Neuronal stem cell (in vitro differentiated cells): ENCODE data around the gene ARHGAP18.

Source experiments
- DNase-seq: peaks from one replicate; pipeline ENCODE4 v3.0.0-alpha.2; 2013; ENCODE audit warnings: low spot score
- H2AFZ ChIP-seq: one replicate; pipeline ENCODE4 v1.6.1; 2013; ENCODE audit warnings: mild to moderate bottlenecking, low read length, inconsistent platforms
- H2AK5ac ChIP-seq: 2 replicates; pipeline ENCODE4 v1.6.1; 2013; ENCODE audit warnings: low read depth, mild to moderate bottlenecking, inconsistent platforms, low read length, moderate library complexity, mixed read lengths
- H2BK120ac ChIP-seq: 2 replicates; pipeline ENCODE4 v1.6.1; 2013; ENCODE audit warnings: low read depth, mild to moderate bottlenecking, inconsistent platforms, low read length, moderate library complexity, mixed read lengths
- H2BK12ac ChIP-seq: one replicate; pipeline ENCODE4 v1.6.1; 2013; ENCODE audit warnings: low read length, inconsistent platforms
- H2BK15ac ChIP-seq: 2 replicates; pipeline ENCODE4 v1.6.1; 2013; ENCODE audit warnings: mild to moderate bottlenecking, low read length, inconsistent platforms, mixed read lengths
- H2BK5ac ChIP-seq: one replicate; pipeline ENCODE4 v1.6.1; 2013; ENCODE audit warnings: inconsistent platforms, mild to moderate bottlenecking, low read length, moderate library complexity
- H3K14ac ChIP-seq: one replicate; pipeline ENCODE4 v1.6.1; 2013; ENCODE audit warnings: low read length, inconsistent platforms
- H3K18ac ChIP-seq: 2 replicates; pipeline ENCODE4 v1.6.1; 2013; ENCODE audit warnings: low read length, inconsistent platforms
- H3K23ac ChIP-seq: 2 replicates; pipeline ENCODE4 v1.6.1; 2013; ENCODE audit warnings: low read depth, mild to moderate bottlenecking, mixed read lengths, low read length, inconsistent platforms; ENCODE audit not compliant: poor library complexity
- H3K27ac ChIP-seq: replicated peaks from 3 replicates; pipeline ENCODE4 v1.5.1; 2013; ENCODE audit warnings: low read length, inconsistent platforms
- H3K27me3 ChIP-seq, 3 experiments: 2 replicates each; pipeline ENCODE4 v1.6.1; 2013; ENCODE audit warnings: low read length in 3 of 3, mild to moderate bottlenecking in 2 of 3, inconsistent platforms in 1 of 3, low read depth in 1 of 3, mixed read lengths in 1 of 3, moderate library complexity in 1 of 3; ENCODE audit not compliant: control insufficient read depth in 3 of 3, insufficient read depth in 3 of 3
- H3K36me3 ChIP-seq, 2 donors: replicated peaks in 1 of 2; 2 replicates each; pipeline ENCODE4 v1.6.1; 2013; ENCODE audit warnings: low read length in 2 of 2; ENCODE audit not compliant: control insufficient read depth in 2 of 2, insufficient read depth in 2 of 2
- H3K4ac ChIP-seq: 2 replicates; pipeline ENCODE4 v1.6.1; 2013; ENCODE audit warnings: inconsistent platforms, mild to moderate bottlenecking, low read length, moderate library complexity
- H3K4me1 ChIP-seq, 2 donors: 1 replicate in 1 of 2; 2 replicates in 1 of 2; pipeline ENCODE4 v1.6.1; 2013; ENCODE audit warnings: low read length in 2 of 2, low read depth in 1 of 2; ENCODE audit not compliant: control insufficient read depth in 2 of 2, insufficient read depth in 1 of 2
- H3K4me2 ChIP-seq: one replicate; pipeline ENCODE4 v1.6.1; 2013; ENCODE audit warnings: mild to moderate bottlenecking, low read length, inconsistent platforms; ENCODE audit not compliant: insufficient read depth, poor library complexity, severe bottlenecking
- H3K4me3 ChIP-seq, 2 donors: 2 replicates each; pipeline ENCODE4 v1.5.1; 2013; ENCODE audit warnings: low read length in 2 of 2, mild to moderate bottlenecking in 2 of 2, inconsistent platforms in 1 of 2, moderate library complexity in 1 of 2
- H3K79me1 ChIP-seq: one replicate; pipeline ENCODE4 v1.6.1; 2013; ENCODE audit warnings: low read depth, mild to moderate bottlenecking, inconsistent platforms, low read length, moderate library complexity
- H3K9ac ChIP-seq: one replicate; pipeline ENCODE4 v1.6.1; 2013; ENCODE audit warnings: mild to moderate bottlenecking, low read depth, low read length, inconsistent platforms; ENCODE audit not compliant: poor library complexity
- H3K9me3 ChIP-seq, 2 donors: replicated peaks in 1 of 2; 2 replicates each; pipeline versions ENCODE3 to v1.6.1; 2013; ENCODE audit warnings: low read length in 2 of 2, mild to moderate bottlenecking in 2 of 2, inconsistent platforms in 1 of 2, low read depth in 1 of 2, mixed read lengths in 1 of 2, moderate library complexity in 1 of 2; ENCODE audit not compliant: control insufficient read depth in 2 of 2, insufficient read depth in 1 of 2
- H4K8ac ChIP-seq: one replicate; pipeline ENCODE4 v1.6.1; 2013; ENCODE audit warnings: low read depth, mild to moderate bottlenecking, inconsistent platforms, low read length, moderate library complexity
- H4K91ac ChIP-seq: one replicate; pipeline ENCODE4 v1.6.1; 2013; ENCODE audit warnings: low read length, low read depth, mild to moderate bottlenecking, inconsistent platforms; ENCODE audit not compliant: poor library complexity
- WGBS, 2 donors: extraction: QIAGEN DNeasy Blood & Tissue Kit; methylation state at CpG; one replicate each; pipeline ENCODE4 v1.1.7; 2013; ENCODE audit warnings: missing lambda C conversion rate in 2 of 2, mixed read lengths in 1 of 2; ENCODE audit not compliant: insufficient read length in 2 of 2, insufficient replicate concordance in 1 of 2; ENCODE audit errors: extremely low coverage in 2 of 2; 5-methylcytosine and 5-hydroxymethylcytosine counted together

Gene ARHGAP18

GRCh38 chr6:129663531-129663930, 46.4 kb downstream of the ARHGAP18 start:
- Histone ChIP-seq H2AK5ac (no peak overlapping the region), H3K9ac (no peak overlapping the region), H3K4me3 (no peak overlapping the region), H3K14ac (no peak overlapping the region), H3K27me3 (no peaks in the 10 kb centered on the region), H3K79me1 (no peaks in the 10 kb centered on the region), H3K36me3 (no peaks in the 10 kb centered on the region), H3K4ac (no peak overlapping the region), H3K4me2 (no peak overlapping the region), H2BK15ac (no peak overlapping the region), H3K9me3 (no peaks in the 10 kb centered on the region), H2AFZ (no peak overlapping the region), H3K18ac (no peak overlapping the region), H2BK120ac (no peak overlapping the region), H4K91ac (no peak overlapping the region), H3K23ac (no peak overlapping the region), H3K4me1 (peaks cover 2 to 8% of the 10 kb centered on the region in 2 donors), H3K27ac (no peak overlapping the region), H2BK5ac (no peak overlapping the region), H4K8ac (no peak overlapping the region), H2BK12ac (no peak overlapping the region)
- WGBS, 2 donors: no CpG with 5 or more reads among the region's 3 CpGs
- no peak for DNase-seq

- no peak overlapping the region for H2BK120ac ChIP-seq
- no peak overlapping the region for H3K14ac ChIP-seq
- H2AK5ac ChIP-seq: no peak overlapping the region
- no peaks in the 10 kb centered on the region for H3K27me3 ChIP-seq
- H3K4me1 ChIP-seq: peaks cover 2 to 8% of the 10 kb centered on the region in 2 donors
- no peak for DNase-seq
- H3K23ac ChIP-seq: no peak overlapping the region
- H2BK12ac ChIP-seq: no peak overlapping the region
- no peak overlapping the region for H3K4ac ChIP-seq
- H3K9ac ChIP-seq: no peak overlapping the region
- no CpG with 5 or more reads among the region's 4 CpGs for WGBS, 2 donors
- H4K91ac ChIP-seq: no peak overlapping the region
- no peak overlapping the region for H3K18ac ChIP-seq
- no peak overlapping the region for H4K8ac ChIP-seq
- no peak overlapping the region for H2BK15ac ChIP-seq
- H2AFZ ChIP-seq: no peak overlapping the region
- no peaks in the 10 kb centered on the region for H3K36me3 ChIP-seq
- H3K4me2 ChIP-seq: no peak overlapping the region
- H2BK5ac ChIP-seq: no peak overlapping the region
- no peaks in the 10 kb centered on the region for H3K9me3 ChIP-seq
- H3K79me1 ChIP-seq: no peaks in the 10 kb centered on the region
- no peak overlapping the region for H3K27ac ChIP-seq
- no peak overlapping the region for H3K4me3 ChIP-seq
These were observed 47.0 kb downstream of the ARHGAP18 start for GRCh38 chr6:129662980-129663431.

GRCh38 chr6:129662406-129662766, 47.6 kb downstream of the ARHGAP18 start:
- Histone ChIP-seq H2BK15ac (no peak overlapping the region), H3K4me2 (no peak overlapping the region), H2BK120ac (no peak overlapping the region), H3K4me3 (no peak overlapping the region), H2AK5ac (no peak overlapping the region), H2BK5ac (no peak overlapping the region), H2BK12ac (no peak overlapping the region), H3K27ac (no peak overlapping the region), H4K91ac (no peak overlapping the region), H3K9ac (no peak overlapping the region), H2AFZ (peak overlapping the region; percentile 72), H3K14ac (no peak overlapping the region), H3K27me3 (no peaks in the 10 kb centered on the region), H3K23ac (no peak overlapping the region), H3K79me1 (no peaks in the 10 kb centered on the region), H3K9me3 (no peaks in the 10 kb centered on the region), H3K36me3 (no peaks in the 10 kb centered on the region), H3K4me1 (peaks cover 2 to 10% of the 10 kb centered on the region in 2 donors), H3K18ac (no peak overlapping the region), H4K8ac (no peak overlapping the region), H3K4ac (no peak overlapping the region)
- no peak for DNase-seq
- no CpG with 5 or more reads among the region's 2 CpGs for WGBS, 2 donors

GRCh38 chr6:129661536-129662405, 48.2 kb downstream of the ARHGAP18 start:
- no peaks in the 10 kb centered on the region for H3K79me1 ChIP-seq
- no peak overlapping the region for H2AK5ac ChIP-seq
- H2AFZ ChIP-seq: peak overlapping the region; percentile 72
- H3K4me3 ChIP-seq: no peak overlapping the region
- no peaks in the 10 kb centered on the region for H3K36me3 ChIP-seq
- no peak overlapping the region for H3K23ac ChIP-seq
- H2BK5ac ChIP-seq: no peak overlapping the region
- no peaks in the 10 kb centered on the region for H3K27me3 ChIP-seq
- H3K4ac ChIP-seq: no peak overlapping the region
- H3K9ac ChIP-seq: no peak overlapping the region
- H2BK15ac ChIP-seq: no peak overlapping the region
- H4K8ac ChIP-seq: no peak overlapping the region
- peaks cover 2 to 11% of the 10 kb centered on the region in 2 donors for H3K4me1 ChIP-seq
- H3K9me3 ChIP-seq: no peaks in the 10 kb centered on the region
- no peak overlapping the region for H4K91ac ChIP-seq
- no peak overlapping the region for H3K4me2 ChIP-seq
- no peak for DNase-seq
- no peak overlapping the region for H2BK12ac ChIP-seq
- H2BK120ac ChIP-seq: no peak overlapping the region
- H3K18ac ChIP-seq: no peak overlapping the region
- H3K27ac ChIP-seq: no peak overlapping the region
- H3K14ac ChIP-seq: no peak overlapping the region
- no CpG with 5 or more reads among the region's 7 CpGs for WGBS, 2 donors
